DND-41 (cell line): ENCODE measurements around the gene LIF.

Experiments
- ATAC-seq: fragments of 200-7000 bp; cut with Tn5 transposase; 3 replicates; pipeline ENCODE4 v1.9.1; 2021; ENCODE audit warnings: low read depth; ENCODE audit not compliant: insufficient read depth
- DNase-seq: peaks from one replicate; pipeline ENCODE4 v3.0.0-alpha.2; 2020
- H2AFZ ChIP-seq: 2 replicates; pipeline ENCODE4 v1.6.0; 2012; ENCODE audit warnings: low read depth, low read length
- H3K27ac ChIP-seq: 2 replicates; pipeline ENCODE4 v1.5.1; 2012; ENCODE audit warnings: low read length, inconsistent platforms
- H3K27me3 ChIP-seq: fragments of 200-600 bp; sonication (generic); 2 replicates; pipeline ENCODE4 v1.6.0; 2012; ENCODE audit warnings: low read length, mild to moderate bottlenecking, inconsistent platforms; ENCODE audit not compliant: insufficient read depth, poor library complexity
- H3K36me3 ChIP-seq: 2 replicates; pipeline ENCODE4 v1.5.1; 2012; ENCODE audit warnings: low read length, inconsistent platforms; ENCODE audit not compliant: insufficient read depth
- H3K4me1 ChIP-seq: 2 replicates; pipeline ENCODE4 v1.5.1; 2012; ENCODE audit warnings: mild to moderate bottlenecking, low read length; ENCODE audit not compliant: insufficient read depth
- H3K4me2 ChIP-seq: 2 replicates; pipeline ENCODE4 v1.6.0; 2012; ENCODE audit warnings: mild to moderate bottlenecking, moderate library complexity, low read length, inconsistent platforms; ENCODE audit not compliant: insufficient read depth
- H3K4me3 ChIP-seq, 2 experiments: fragments of 200-600 bp in 1 of 2; shearing (Covaris generic) in 1 of 2; 2 replicates each; pipeline ENCODE4 v1.5.1; 2012 to 2016; ENCODE audit warnings: inconsistent platforms in 2 of 2, low read length in 2 of 2, mild to moderate bottlenecking in 2 of 2, low read depth in 1 of 2, moderate library complexity in 1 of 2
- H3K79me2 ChIP-seq: 2 replicates; pipeline ENCODE4 v1.6.0; 2012; ENCODE audit warnings: low read length, inconsistent platforms; ENCODE audit not compliant: insufficient read depth
- H3K9ac ChIP-seq: 2 replicates; pipeline ENCODE4 v1.6.0; 2012; ENCODE audit warnings: low read depth, mild to moderate bottlenecking, inconsistent platforms, low read length, moderate library complexity
- H3K9me3 ChIP-seq: 2 replicates; pipeline ENCODE4 v1.5.1; 2012; ENCODE audit warnings: low read length, moderate library complexity, mild to moderate bottlenecking, inconsistent platforms; ENCODE audit not compliant: insufficient read depth, severe bottlenecking
- H4K20me1 ChIP-seq: 2 replicates; pipeline ENCODE4 v1.6.0; 2012; ENCODE audit warnings: low read length; ENCODE audit not compliant: insufficient read depth
- EZH2 ChIP-seq: IDR thresholded peaks from 3 replicates; pipeline ENCODE4 v1.6.1; 2012; ENCODE audit warnings: borderline replicate concordance, low read depth, mild to moderate bottlenecking, moderate library complexity, low read length, inconsistent platforms; ENCODE audit not compliant: severe bottlenecking
- TF ChIP-seq, protein P1 (sequence below): IDR thresholded peaks from 2 replicates; pipeline ENCODE4 v1.5.1; 2012; ENCODE audit warnings: borderline replicate concordance, low read length, moderate library complexity, mild to moderate bottlenecking; ENCODE audit not compliant: poor library complexity, severe bottlenecking; ENCODE audit errors: extremely low read depth

Gene LIF

DNA sequence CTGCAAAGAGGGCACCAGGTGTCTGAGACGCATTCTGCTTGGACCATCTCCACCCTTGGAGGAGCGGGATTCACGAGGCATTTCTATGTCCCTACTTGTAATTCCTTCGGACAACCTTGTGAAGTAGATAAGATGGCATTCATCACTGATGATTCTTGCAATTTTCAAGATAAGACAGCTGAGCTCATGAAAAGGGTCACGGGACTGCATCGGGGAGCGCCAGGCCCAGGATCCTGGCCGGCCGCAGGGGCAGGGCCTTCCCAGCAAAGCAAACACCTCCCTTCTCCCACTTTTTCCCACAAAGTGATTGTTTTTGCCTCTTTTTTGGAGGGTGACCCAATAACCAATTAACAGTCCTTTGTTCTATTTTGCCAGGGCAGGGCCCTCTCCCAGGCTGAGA lies 8.4 kb downstream of the LIF start:
- H3K9me3 ChIP-seq: no peaks in the 10 kb centered on the region
- H3K27ac ChIP-seq: no peak overlapping the region
- no peak overlapping the region for H3K4me3 ChIP-seq
- no peaks in the 10 kb centered on the region for H3K27me3 ChIP-seq
- no peaks in the 10 kb centered on the region for H3K79me2 ChIP-seq
- ATAC-seq (no peak), DNase-seq (no peak)
- H3K9ac ChIP-seq: no peak overlapping the region
- H2AFZ ChIP-seq: no peak overlapping the region
- no peak for TF ChIP-seq EZH2
- TF ChIP-seq, protein P1, sequence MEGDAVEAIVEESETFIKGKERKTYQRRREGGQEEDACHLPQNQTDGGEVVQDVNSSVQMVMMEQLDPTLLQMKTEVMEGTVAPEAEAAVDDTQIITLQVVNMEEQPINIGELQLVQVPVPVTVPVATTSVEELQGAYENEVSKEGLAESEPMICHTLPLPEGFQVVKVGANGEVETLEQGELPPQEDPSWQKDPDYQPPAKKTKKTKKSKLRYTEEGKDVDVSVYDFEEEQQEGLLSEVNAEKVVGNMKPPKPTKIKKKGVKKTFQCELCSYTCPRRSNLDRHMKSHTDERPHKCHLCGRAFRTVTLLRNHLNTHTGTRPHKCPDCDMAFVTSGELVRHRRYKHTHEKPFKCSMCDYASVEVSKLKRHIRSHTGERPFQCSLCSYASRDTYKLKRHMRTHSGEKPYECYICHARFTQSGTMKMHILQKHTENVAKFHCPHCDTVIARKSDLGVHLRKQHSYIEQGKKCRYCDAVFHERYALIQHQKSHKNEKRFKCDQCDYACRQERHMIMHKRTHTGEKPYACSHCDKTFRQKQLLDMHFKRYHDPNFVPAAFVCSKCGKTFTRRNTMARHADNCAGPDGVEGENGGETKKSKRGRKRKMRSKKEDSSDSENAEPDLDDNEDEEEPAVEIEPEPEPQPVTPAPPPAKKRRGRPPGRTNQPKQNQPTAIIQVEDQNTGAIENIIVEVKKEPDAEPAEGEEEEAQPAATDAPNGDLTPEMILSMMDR: no peak
- H3K4me1 ChIP-seq: peaks cover 8% of the 10 kb centered on the region
- no peaks in the 10 kb centered on the region for H3K36me3 ChIP-seq
- no peak overlapping the region for H3K4me2 ChIP-seq
- H4K20me1 ChIP-seq: no peaks in the 10 kb centered on the region

DNA sequence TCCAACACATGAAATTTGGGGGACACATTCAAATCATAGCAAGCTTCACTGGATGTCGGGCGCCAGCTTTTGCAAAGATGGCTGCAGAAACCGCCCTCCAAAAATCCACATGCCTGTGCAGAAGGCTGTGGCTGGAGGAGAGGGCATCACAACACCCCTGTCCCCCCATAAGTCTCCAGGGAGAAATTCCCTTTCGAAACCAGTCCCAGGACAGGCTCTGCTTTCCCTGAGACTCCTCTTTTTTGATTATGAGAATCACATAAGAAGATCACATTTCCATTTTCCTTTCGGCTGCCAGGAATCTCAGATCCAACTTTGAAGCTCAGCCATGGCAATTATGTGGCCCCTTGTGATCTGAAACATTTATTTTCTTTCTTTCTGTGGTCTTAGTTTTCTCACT lies 9.7 kb downstream of the LIF start:
- TF ChIP-seq, protein P1: no peak
- no peak for TF ChIP-seq EZH2
- no peak for DNase-seq
- no peak overlapping the region for H3K4me3 ChIP-seq
- no peaks in the 10 kb centered on the region for H3K27me3 ChIP-seq
- no peak for ATAC-seq
- no peaks in the 10 kb centered on the region for H3K9me3 ChIP-seq
- H3K4me2 ChIP-seq: no peak overlapping the region
- H3K27ac ChIP-seq: 0 out of 2 replicates have a peak overlapping the region, but pooled peaks have one; percentile 21
- H2AFZ ChIP-seq: no peak overlapping the region
- peaks cover 8% of the 10 kb centered on the region for H3K4me1 ChIP-seq
- no peaks in the 10 kb centered on the region for H3K79me2 ChIP-seq
- H3K9ac ChIP-seq: no peak overlapping the region
- no peaks in the 10 kb centered on the region for H4K20me1 ChIP-seq
- H3K36me3 ChIP-seq: no peaks in the 10 kb centered on the region

DNA sequence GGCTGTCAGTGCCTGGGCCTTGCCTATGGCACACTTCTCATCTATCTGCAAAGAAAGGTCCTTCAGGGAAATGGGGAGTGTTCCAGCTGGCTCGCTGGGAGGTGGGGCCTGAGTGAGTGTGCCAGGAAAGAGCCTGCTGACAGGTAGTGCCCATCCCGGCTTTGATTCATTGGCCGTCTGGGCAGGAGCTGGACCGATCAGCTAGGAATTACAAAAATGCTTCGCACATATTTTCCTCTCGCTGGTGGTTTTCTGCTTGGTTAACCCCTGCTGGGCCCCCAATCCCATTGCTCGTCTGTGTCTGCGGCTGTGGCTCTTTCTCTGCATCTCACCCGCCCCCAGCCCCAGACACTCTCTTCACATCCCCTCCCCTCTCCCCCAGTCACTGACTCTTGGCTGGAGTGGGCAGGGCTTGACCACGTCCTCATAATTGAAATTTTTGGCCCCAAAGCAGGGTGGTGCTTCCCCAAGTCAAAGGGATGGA lies 10.8 kb downstream of the LIF start:
- Histone ChIP-seq H3K9ac (no peak overlapping the region), H3K9me3 (no peaks in the 10 kb centered on the region), H4K20me1 (no peaks in the 10 kb centered on the region), H3K4me3 (no peak overlapping the region), H3K27ac (no peak overlapping the region), H3K4me1 (peaks cover 8% of the 10 kb centered on the region), H2AFZ (no peak overlapping the region), H3K79me2 (no peaks in the 10 kb centered on the region), H3K36me3 (no peaks in the 10 kb centered on the region), H3K4me2 (no peak overlapping the region), H3K27me3 (no peaks in the 10 kb centered on the region)
- TF ChIP-seq, protein P1: no peak
- TF ChIP-seq EZH2: no peak
- ATAC-seq: no peak
- DNase-seq: no peak
